SKM-1 treated with dmso at 0.1 percent for 144 hours (cell line): ENCODE measurements around the gene MSANTD4.
"Not testable (repeated sequence)": the region's sequence is repeated elsewhere in the genome, so short reads cannot be mapped to it uniquely, and the experiment has no call there.

ENCODE experiments used
- DNase-seq: peaks from one replicate; lab custom pipeline; 2025; ENCODE audit not compliant: unreplicated experiment; lab: John Stamatoyannopoulos, UW

MSANTD4 gene

GRCh38 chr11:106014035-106014434, 8.0 kb downstream of the MSANTD4 start:
- DNase-seq, result no peak

GRCh38 chr11:106012744-106013143, 9.3 kb downstream of the MSANTD4 start:
- no peak for DNase-seq

GRCh38 chr11:106011481-106011880, 10.6 kb downstream of the MSANTD4 start:
- DNase-seq, result no peak

- DNase-seq, result not testable (repeated sequence)
Observed at GRCh38 chr11:106003094-106003493, 18.9 kb downstream of the MSANTD4 start.

- no peak for DNase-seq
Observed at GRCh38 chr11:106001304-106002012, 20.6 kb downstream of the MSANTD4 start.

GRCh38 chr11:105991888-105992287, 30.2 kb downstream of the MSANTD4 start:
- DNase-seq, result no peak

- DNase-seq, result no peak
Observed at GRCh38 chr11:105989124-105989523, 32.9 kb downstream of the MSANTD4 start.

- DNase-seq, result no peak
Observed at GRCh38 chr11:105988197-105988596, 33.8 kb downstream of the MSANTD4 start.

GRCh38 chr11:105986554-105986953, 35.5 kb downstream of the MSANTD4 start:
- DNase-seq, result no peak

- DNase-seq, result no peak
Observed at GRCh38 chr11:105979997-105980703, 41.9 kb downstream of the MSANTD4 start.

GRCh38 chr11:105975128-105975527, 46.9 kb downstream of the MSANTD4 start:
- DNase-seq, result no peak

GRCh38 chr11:105969756-105970155, 52.3 kb downstream of the MSANTD4 start:
- no peak for DNase-seq

GRCh38 chr11:105968021-105968697, 53.9 kb downstream of the MSANTD4 start:
- DNase-seq, result no peak

- DNase-seq, result no peak
Observed at GRCh38 chr11:105960252-105961245, 61.5 kb downstream of the MSANTD4 start.
